ENCODE measurements around the gene AP2M1.

GRCh38 chr3:184203526-184203925 lies 28.9 kb downstream of the AP2M1 start:
- TF ChIP-seq CTCF (conservative IDR thresholded peaks at IDR 0.05; ENCODE audit: low read length) (no peak), EZH2phosphoT487 (IDR thresholded peaks at IDR 0.05; ENCODE audit: borderline replicate concordance) (no peak)
